Measurements from ENCODE around the gene NFKB1. TPM values are rescaled to one million over a fixed set of nuclear protein-coding genes. Genes with fewer than 3 reads are reported as not detected.

Gene NFKB1
- total and polyA plus RNA-seq, 3 experiments from 2014 or later = 45.5 to 189 (median 185) TPM

DNA sequence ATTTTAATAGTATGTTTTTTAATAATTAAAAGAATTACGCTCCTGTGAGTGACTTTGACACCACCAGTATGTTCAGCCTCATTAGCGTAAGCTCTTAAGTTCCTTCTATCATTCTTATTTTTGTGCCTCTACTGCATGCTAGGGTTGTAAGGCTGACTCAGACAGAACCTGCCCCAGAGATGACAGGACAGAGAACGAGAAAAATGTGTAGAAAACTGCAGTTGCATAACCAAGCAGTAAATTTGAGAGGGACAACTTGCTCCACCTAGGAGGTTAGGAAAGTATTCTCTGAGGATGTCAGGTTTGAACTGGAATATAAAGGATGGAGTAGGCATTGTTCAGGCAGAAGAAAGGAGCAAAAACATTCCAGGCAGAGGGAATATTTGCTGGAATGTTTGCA is 98.7 kb downstream of the NFKB1 start:
- H3K4me3 ChIP-seq (ENCODE audit: low read length) = no peak overlapping the region
- Mint-ChIP-seq H3K4me1 (peaks cover 51 to 80% (median 74%) of the 10 kb centered on the region in 3 donors), H3K27ac (peak overlapping the region in 4 of 8 donors; percentile 23 to 72 (median 29)), H3K9me3 (no peaks in the 10 kb centered on the region), H3K4me3 (no peak overlapping the region), H3K36me3 (peaks cover 35 to 87% (median 43%) of the 10 kb centered on the region in 3 donors), H3K27me3 (peaks cover 0 to 2% of the 10 kb centered on the region in 2 donors)
- H3K27ac ChIP-seq (ENCODE audit: low read depth, low read length) = no peak overlapping the region
- peaks cover 44% of the 10 kb centered on the region for H3K4me1 ChIP-seq (ENCODE audit: insufficient read depth, low read length)
- no peaks in the 10 kb centered on the region for H3K27me3 ChIP-seq (ENCODE audit: insufficient read depth, low read length, poor library complexity, severe bottlenecking)
- H3K9me3 ChIP-seq (ENCODE audit: low read length) = no peaks in the 10 kb centered on the region
- POLR2A ChIA-PET = interaction anchor here (0.6 kb wide), 1 partner anchor 13 kb away, joined by 3 read pairs; no protein-coding TSS in a partner anchor
- CTCF ChIA-PET = interaction anchor here (1.0 to 2.3 kb wide), 2 partner anchors 13 to 26 kb away, joined by 3 to 7 read pairs; no protein-coding TSS in a partner anchor
- peaks cover 27% of the 10 kb centered on the region for H3K36me3 ChIP-seq (ENCODE audit: insufficient read depth, low read length)
- no peak for DNase-seq

DNA sequence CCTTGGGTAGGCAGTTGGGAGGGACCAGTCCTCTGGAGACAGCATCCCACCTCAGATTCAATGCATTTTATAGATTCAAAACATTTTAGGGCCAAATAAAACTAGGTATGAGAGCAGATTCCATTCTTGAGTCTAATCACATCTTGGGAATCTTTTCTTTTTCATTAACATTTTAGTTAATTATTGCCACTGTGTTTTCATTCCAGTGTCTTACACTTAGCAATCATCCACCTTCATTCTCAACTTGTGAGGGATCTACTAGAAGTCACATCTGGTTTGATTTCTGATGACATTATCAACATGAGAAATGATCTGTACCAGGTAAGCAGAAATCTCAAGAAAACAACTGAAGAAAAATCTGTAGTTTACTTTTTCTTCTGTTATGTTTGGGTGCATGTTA is 99.5 kb downstream of the NFKB1 start:
- peaks cover 26% of the 10 kb centered on the region for H3K36me3 ChIP-seq (ENCODE audit: insufficient read depth, low read length)
- H3K27ac ChIP-seq (ENCODE audit: low read depth, low read length) = no peak overlapping the region
- Mint-ChIP-seq H3K4me1 (peaks cover 52 to 82% (median 73%) of the 10 kb centered on the region in 3 donors), H3K9me3 (no peaks in the 10 kb centered on the region), H3K27me3 (peaks cover 0 to 2% of the 10 kb centered on the region in 2 donors), H3K27ac (peak overlapping the region in 5 of 8 donors; percentile 25 to 78 (median 43)), H3K4me3 (no peak overlapping the region), H3K36me3 (peaks cover 35 to 87% (median 42%) of the 10 kb centered on the region in 3 donors)
- peaks cover 44% of the 10 kb centered on the region for H3K4me1 ChIP-seq (ENCODE audit: insufficient read depth, low read length)
- no peaks in the 10 kb centered on the region for H3K9me3 ChIP-seq (ENCODE audit: low read length)
- CTCF ChIA-PET = no interaction called here
- DNase-seq = no peak
- no peaks in the 10 kb centered on the region for H3K27me3 ChIP-seq (ENCODE audit: insufficient read depth, low read length, poor library complexity, severe bottlenecking)
- H3K4me3 ChIP-seq (ENCODE audit: low read length) = no peak overlapping the region
- POLR2A ChIA-PET = no interaction called here

DNA sequence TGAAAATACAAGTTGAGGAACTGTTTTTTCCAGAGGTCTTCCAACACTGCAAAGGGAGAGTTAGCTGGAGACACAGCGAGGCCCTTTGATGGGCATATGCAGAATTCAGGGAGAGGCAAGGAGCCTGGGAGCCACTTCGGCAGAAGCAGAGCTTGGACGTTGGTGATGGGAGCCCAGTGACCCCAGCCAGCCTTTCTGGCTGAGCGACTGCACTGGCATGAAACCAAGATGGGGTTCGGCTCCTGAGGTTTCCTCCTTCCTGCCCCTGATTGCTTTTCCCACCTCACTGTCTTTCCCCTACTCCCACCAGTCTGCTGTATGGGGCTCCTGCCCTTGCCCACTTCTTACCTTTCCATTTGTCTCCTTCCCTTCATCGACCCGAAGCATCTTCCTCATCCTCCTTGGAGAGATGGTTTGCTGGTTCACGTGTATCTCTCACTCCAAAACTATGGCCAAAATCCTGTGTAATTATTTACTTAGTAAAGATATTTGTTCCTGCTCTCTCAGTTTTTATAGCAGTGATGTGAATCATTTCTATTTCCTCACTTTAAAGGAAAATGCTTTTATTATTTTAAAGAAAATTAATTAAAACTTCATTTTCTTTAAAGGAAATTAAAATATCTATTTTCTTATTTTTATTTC is 100.5 kb downstream of the NFKB1 start:
- peaks cover 22% of the 10 kb centered on the region for H3K36me3 ChIP-seq (ENCODE audit: insufficient read depth, low read length)
- Mint-ChIP-seq H3K27me3 (peaks cover 0 to 2% of the 10 kb centered on the region in 2 donors), H3K9me3 (no peaks in the 10 kb centered on the region), H3K4me1 (peaks cover 49 to 79% (median 68%) of the 10 kb centered on the region in 3 donors), H3K27ac (peak overlapping the region in 4 of 8 donors; percentile 20 to 35 (median 23)), H3K36me3 (peaks cover 32 to 84% (median 36%) of the 10 kb centered on the region in 3 donors), H3K4me3 (peak overlapping the region in 1 of 7 donors; percentile 81)
- peaks cover 36% of the 10 kb centered on the region for H3K4me1 ChIP-seq (ENCODE audit: insufficient read depth, low read length)
- CTCF ChIA-PET = no interaction called here
- no peak overlapping the region for H3K27ac ChIP-seq (ENCODE audit: low read depth, low read length)
- DNase-seq = no peak
- no peak overlapping the region for H3K4me3 ChIP-seq (ENCODE audit: low read length)
- H3K27me3 ChIP-seq (ENCODE audit: insufficient read depth, low read length, poor library complexity, severe bottlenecking) = no peaks in the 10 kb centered on the region
- POLR2A ChIA-PET = no interaction called here
- no peaks in the 10 kb centered on the region for H3K9me3 ChIP-seq (ENCODE audit: low read length)

DNA sequence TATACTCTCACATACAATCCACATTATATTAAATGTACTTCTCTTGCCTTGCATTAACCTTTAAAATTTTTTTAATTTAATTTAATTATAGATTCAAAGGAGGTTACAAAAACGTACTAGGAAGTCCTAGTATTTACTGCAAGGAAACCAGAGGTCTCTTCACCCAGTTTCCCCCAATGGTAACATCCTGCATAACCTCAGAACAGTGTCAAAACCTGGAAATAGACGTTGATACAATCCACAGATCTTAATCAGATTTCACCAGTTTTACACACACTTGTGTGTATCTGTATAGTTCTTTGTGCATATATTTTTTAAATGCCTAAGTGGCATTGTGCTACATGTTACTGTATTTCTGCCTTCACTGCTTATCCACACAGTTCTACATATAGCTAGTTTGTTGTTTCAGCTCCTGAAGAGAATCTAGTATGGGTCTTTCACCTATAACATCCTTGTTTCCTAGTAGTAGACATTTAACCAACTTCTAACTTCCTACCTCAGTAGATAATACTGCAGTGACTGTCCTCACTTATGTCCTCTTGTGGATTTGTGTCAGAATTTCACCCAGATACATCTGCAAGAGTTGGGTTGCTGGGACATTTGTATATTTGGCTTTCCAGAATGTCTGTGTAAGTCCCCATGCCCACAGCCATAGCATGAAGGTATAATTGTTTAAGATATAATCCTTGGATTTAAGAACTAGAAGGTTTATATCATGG is 103.2 kb downstream of the NFKB1 start:
- H3K9me3 ChIP-seq (ENCODE audit: low read length) = no peaks in the 10 kb centered on the region
- peaks cover 35% of the 10 kb centered on the region for H3K36me3 ChIP-seq (ENCODE audit: insufficient read depth, low read length)
- H3K4me1 ChIP-seq (ENCODE audit: insufficient read depth, low read length) = peaks cover 19% of the 10 kb centered on the region
- H3K4me3 ChIP-seq (ENCODE audit: low read length) = no peak overlapping the region
- H3K27me3 Mint-ChIP-seq = peaks cover 0 to 2% of the 10 kb centered on the region in 2 donors
- no peak overlapping the region for H3K4me3 Mint-ChIP-seq
- no peaks in the 10 kb centered on the region for H3K27me3 ChIP-seq (ENCODE audit: insufficient read depth, low read length, poor library complexity, severe bottlenecking)
- no peak for DNase-seq
- no peaks in the 10 kb centered on the region for H3K9me3 Mint-ChIP-seq
- ChIA-PET POLR2A (no interaction called here), CTCF (interaction anchor here (1.5 kb wide), 1 partner anchor 129 kb away, joined by 3 read pairs; no protein-coding TSS in a partner anchor)
- H3K27ac Mint-ChIP-seq = peak overlapping the region in 3 of 8 donors; percentile 43 to 87 (median 68)
- H3K36me3 Mint-ChIP-seq = peaks cover 25 to 85% (median 41%) of the 10 kb centered on the region in 3 donors
- peaks cover 41 to 80% (median 63%) of the 10 kb centered on the region in 3 donors for H3K4me1 Mint-ChIP-seq
- H3K27ac ChIP-seq (ENCODE audit: low read depth, low read length) = no peak overlapping the region

DNA sequence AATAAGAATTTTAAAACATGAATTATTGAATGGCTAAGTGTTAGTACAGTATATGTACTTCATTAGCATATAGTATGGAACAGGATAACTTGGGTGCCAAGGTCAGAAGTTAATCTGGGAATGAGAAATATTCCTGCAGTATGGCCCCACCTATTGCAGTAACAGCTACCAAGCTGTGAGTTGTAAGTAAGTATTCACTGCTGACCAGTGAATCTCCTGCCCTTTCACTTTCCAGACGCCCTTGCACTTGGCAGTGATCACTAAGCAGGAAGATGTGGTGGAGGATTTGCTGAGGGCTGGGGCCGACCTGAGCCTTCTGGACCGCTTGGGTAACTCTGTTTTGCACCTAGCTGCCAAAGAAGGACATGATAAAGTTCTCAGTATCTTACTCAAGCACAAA is 105.1 kb downstream of the NFKB1 start:
- Histone ChIP-seq H3K36me3 (ENCODE audit: insufficient read depth, low read length) (peaks cover 44% of the 10 kb centered on the region), H3K27me3 (ENCODE audit: insufficient read depth, low read length, poor library complexity, severe bottlenecking) (no peaks in the 10 kb centered on the region), H3K9me3 (ENCODE audit: low read length) (no peaks in the 10 kb centered on the region), H3K27ac (ENCODE audit: low read depth, low read length) (no peak overlapping the region), H3K4me3 (ENCODE audit: low read length) (no peak overlapping the region), H3K4me1 (ENCODE audit: insufficient read depth, low read length) (peaks cover 26% of the 10 kb centered on the region)
- peak overlapping the region in 4 of 8 donors; percentile 26 to 99 (median 54) for H3K27ac Mint-ChIP-seq
- no peaks in the 10 kb centered on the region for H3K9me3 Mint-ChIP-seq
- peaks cover 19 to 85% (median 43%) of the 10 kb centered on the region in 3 donors for H3K36me3 Mint-ChIP-seq
- no peak overlapping the region for H3K4me3 Mint-ChIP-seq
- ChIA-PET POLR2A (no interaction called here), CTCF (interaction anchor here (1.2 kb wide), 1 partner anchor 106 kb away, joined by 4 read pairs; no protein-coding TSS in a partner anchor)
- DNase-seq = no peak
- H3K27me3 Mint-ChIP-seq = peaks cover 0 to 2% of the 10 kb centered on the region in 2 donors
- peaks cover 50 to 79% (median 64%) of the 10 kb centered on the region in 3 donors for H3K4me1 Mint-ChIP-seq

DNA sequence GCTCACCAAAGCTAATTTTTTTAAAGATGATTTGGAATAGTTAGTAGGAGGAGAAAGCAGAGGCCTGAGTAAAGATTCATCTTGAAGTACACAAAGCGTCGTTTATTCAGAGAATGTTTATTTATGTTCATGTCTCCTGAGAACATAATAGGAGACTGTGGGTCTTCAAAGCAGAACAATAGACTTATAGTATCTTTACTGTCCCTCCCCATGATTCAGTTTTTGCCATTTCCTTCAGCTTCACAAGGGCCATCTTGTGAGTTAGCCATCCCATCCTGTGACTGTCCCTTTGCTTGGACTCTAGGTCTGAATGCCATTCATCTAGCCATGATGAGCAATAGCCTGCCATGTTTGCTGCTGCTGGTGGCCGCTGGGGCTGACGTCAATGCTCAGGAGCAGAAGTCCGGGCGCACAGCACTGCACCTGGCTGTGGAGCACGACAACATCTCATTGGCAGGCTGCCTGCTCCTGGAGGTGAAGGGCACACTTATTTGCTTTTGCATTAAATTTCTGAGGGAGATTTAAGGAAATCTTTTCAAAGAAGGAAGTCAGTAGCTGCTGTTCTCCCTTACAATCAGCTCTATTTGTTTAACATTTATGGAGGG is 105.8 kb downstream of the NFKB1 start:
- H3K27ac ChIP-seq (ENCODE audit: low read depth, low read length) = no peak overlapping the region
- peaks cover 32% of the 10 kb centered on the region for H3K4me1 ChIP-seq (ENCODE audit: insufficient read depth, low read length)
- H3K9me3 ChIP-seq (ENCODE audit: low read length) = no peaks in the 10 kb centered on the region
- H3K4me3 Mint-ChIP-seq = peak overlapping the region in 2 of 7 donors; percentile 21 to 38
- H3K36me3 ChIP-seq (ENCODE audit: insufficient read depth, low read length) = peaks cover 50% of the 10 kb centered on the region
- H3K4me3 ChIP-seq (ENCODE audit: low read length) = no peak overlapping the region
- POLR2A ChIA-PET = no interaction called here
- H3K27me3 Mint-ChIP-seq = peaks cover 0 to 2% of the 10 kb centered on the region in 2 donors
- H3K4me1 Mint-ChIP-seq = peaks cover 55 to 81% (median 71%) of the 10 kb centered on the region in 3 donors
- DNase-seq = no peak
- CTCF ChIA-PET = no interaction called here
- peaks cover 22 to 85% (median 42%) of the 10 kb centered on the region in 3 donors for H3K36me3 Mint-ChIP-seq
- no peaks in the 10 kb centered on the region for H3K9me3 Mint-ChIP-seq
- peak overlapping the region; percentile 14 to 99 (median 74) for H3K27ac Mint-ChIP-seq
- H3K27me3 ChIP-seq (ENCODE audit: insufficient read depth, low read length, poor library complexity, severe bottlenecking) = no peaks in the 10 kb centered on the region

DNA sequence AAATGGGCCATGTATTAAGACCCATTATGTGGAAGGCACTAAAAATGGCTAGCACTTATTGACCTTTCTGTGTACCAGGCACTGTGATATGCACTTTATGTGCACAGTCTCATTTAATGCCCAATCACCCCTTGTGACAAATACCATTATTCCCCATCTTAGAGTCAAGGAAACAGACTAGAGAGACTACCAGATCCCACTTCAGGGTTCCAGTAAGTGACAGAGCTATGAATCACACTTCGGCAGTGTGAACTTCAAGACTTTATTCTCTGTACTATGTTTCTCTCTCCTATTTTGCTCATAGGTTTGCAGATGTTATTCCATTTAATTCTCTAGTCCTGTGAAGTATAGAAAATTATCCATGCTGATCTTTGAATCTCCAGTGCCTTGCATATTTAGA is 107.0 kb downstream of the NFKB1 start:
- ChIA-PET POLR2A (no interaction called here), CTCF (interaction anchor here (1.5 kb wide), 1 partner anchor 18 kb away, joined by 4 read pairs; no protein-coding TSS in a partner anchor)
- H3K4me3 Mint-ChIP-seq = peak overlapping the region in 1 of 7 donors; percentile 13
- H3K4me3 ChIP-seq (ENCODE audit: low read length) = no peak overlapping the region
- H3K4me1 Mint-ChIP-seq = peaks cover 65 to 94% (median 80%) of the 10 kb centered on the region in 3 donors
- peak overlapping the region in 7 of 8 donors; percentile 63 to 99 (median 84) for H3K27ac Mint-ChIP-seq
- no peaks in the 10 kb centered on the region for H3K9me3 ChIP-seq (ENCODE audit: low read length)
- no peak overlapping the region for H3K27ac ChIP-seq (ENCODE audit: low read depth, low read length)
- no peak for DNase-seq
- H3K27me3 Mint-ChIP-seq = peaks cover 0 to 2% of the 10 kb centered on the region in 2 donors
- no peaks in the 10 kb centered on the region for H3K27me3 ChIP-seq (ENCODE audit: insufficient read depth, low read length, poor library complexity, severe bottlenecking)
- H3K36me3 ChIP-seq (ENCODE audit: insufficient read depth, low read length) = peaks cover 55% of the 10 kb centered on the region
- peaks cover 45% of the 10 kb centered on the region for H3K4me1 ChIP-seq (ENCODE audit: insufficient read depth, low read length)
- H3K9me3 Mint-ChIP-seq = no peaks in the 10 kb centered on the region
- peaks cover 22 to 89% (median 41%) of the 10 kb centered on the region in 3 donors for H3K36me3 Mint-ChIP-seq

Data from CD8-positive, alpha-beta memory T cell (primary cell).